ENCODE results near the gene TET3.

TET3 gene

DNA sequence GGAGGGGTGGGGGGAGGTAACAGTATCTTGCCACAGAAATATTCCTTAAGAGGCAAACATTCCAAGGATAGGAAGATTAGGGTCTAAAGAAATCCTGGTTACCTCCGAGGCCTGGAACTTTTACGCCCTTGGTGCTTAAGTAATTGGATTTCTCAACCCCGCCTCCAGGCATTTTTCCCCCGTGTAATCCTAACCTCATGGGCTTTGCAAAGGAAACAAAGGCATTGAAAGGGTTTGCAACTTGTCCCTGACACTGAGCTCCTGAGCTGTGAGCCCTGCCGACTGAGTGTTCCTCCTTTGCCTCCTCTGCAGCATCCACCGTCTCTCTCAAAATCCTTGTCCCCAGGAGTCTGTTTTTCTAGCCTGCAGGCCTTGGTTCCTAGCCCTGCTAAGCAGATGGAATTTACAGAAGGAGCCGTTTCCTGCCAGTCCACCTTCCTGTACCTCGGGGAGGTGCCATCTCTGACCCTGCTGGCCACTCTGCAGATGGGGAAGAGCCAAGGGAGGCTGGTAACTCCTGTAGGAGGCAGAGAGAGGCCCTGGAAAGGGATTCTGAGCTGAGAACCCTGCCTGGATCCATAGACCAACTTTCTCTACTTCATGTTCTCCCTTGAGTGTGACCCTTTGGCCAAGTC, 24.2 kb downstream of the TET3 start:
- H3K4me3 ChIP-seq (ENCODE audit: low read depth, low read length), result no peak overlapping the region
- in situ Hi-C loops (cut with HindIII; ENCODE audit: low sequenced_read_pairs), result no loop called here
- TF ChIP-seq, protein P1, sequence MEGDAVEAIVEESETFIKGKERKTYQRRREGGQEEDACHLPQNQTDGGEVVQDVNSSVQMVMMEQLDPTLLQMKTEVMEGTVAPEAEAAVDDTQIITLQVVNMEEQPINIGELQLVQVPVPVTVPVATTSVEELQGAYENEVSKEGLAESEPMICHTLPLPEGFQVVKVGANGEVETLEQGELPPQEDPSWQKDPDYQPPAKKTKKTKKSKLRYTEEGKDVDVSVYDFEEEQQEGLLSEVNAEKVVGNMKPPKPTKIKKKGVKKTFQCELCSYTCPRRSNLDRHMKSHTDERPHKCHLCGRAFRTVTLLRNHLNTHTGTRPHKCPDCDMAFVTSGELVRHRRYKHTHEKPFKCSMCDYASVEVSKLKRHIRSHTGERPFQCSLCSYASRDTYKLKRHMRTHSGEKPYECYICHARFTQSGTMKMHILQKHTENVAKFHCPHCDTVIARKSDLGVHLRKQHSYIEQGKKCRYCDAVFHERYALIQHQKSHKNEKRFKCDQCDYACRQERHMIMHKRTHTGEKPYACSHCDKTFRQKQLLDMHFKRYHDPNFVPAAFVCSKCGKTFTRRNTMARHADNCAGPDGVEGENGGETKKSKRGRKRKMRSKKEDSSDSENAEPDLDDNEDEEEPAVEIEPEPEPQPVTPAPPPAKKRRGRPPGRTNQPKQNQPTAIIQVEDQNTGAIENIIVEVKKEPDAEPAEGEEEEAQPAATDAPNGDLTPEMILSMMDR (IDR thresholded peaks at IDR 0.05; ENCODE audit: low read depth, low read length), result no peak
- DNase-seq (ENCODE audit: low read depth, low spot score), result no peak

DNA sequence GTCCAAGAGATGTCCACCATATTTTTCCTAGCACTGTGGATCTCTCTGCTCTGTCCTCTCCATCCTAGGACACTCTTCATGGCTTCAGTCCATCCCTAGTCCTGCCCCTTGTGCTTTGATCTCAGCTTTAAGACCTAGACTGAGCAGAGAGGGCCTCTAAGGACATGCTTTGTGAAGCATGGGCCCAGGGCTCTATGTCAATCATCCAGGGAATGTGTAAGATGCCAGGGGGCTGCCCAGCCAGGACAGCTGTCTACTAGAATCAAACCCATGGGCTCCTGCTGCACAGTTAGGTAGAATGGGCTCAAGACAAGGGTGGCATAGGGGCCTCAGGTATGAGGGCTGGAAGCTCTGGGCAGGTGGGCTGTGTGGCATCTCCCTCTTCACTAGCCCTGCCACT, 24.9 kb downstream of the TET3 start:
- TF ChIP-seq, protein P1 (IDR thresholded peaks at IDR 0.05; ENCODE audit: low read depth, low read length), result no peak
- no peak overlapping the region for H3K4me3 ChIP-seq (ENCODE audit: low read depth, low read length)
- DNase-seq (ENCODE audit: low read depth, low spot score), result no peak
- in situ Hi-C loops (cut with HindIII; ENCODE audit: low sequenced_read_pairs), result no loop called here

DNA sequence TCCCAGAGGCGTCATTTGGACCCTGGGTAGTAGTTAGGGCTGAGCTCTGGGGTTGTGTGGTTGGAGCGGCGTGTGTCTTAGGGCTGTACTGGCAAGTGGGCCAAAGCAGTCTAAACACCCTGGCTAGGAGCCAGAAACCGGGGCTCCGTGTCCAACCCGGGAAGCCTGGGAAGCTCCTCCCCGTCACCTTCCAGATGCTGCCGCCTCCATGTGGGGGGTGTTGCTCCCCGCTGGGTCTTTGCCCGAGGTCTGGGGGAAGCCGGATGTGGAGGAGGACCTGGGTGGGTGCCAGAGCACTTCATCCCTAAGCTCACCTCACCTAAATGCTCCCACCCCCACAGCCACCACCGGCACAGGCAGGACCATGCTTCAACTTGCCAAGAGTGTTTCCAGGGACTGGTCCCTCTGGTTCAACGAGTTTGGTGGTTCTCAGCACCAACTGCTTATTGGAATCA, 25.4 kb downstream of the TET3 start:
- no peak overlapping the region for H3K4me3 ChIP-seq (ENCODE audit: low read depth, low read length)
- in situ Hi-C loops (cut with HindIII; ENCODE audit: low sequenced_read_pairs), result no loop called here
- TF ChIP-seq, protein P1 (IDR thresholded peaks at IDR 0.05; ENCODE audit: low read depth, low read length), result no peak
- DNase-seq (ENCODE audit: low read depth, low spot score), result no peak

DNA sequence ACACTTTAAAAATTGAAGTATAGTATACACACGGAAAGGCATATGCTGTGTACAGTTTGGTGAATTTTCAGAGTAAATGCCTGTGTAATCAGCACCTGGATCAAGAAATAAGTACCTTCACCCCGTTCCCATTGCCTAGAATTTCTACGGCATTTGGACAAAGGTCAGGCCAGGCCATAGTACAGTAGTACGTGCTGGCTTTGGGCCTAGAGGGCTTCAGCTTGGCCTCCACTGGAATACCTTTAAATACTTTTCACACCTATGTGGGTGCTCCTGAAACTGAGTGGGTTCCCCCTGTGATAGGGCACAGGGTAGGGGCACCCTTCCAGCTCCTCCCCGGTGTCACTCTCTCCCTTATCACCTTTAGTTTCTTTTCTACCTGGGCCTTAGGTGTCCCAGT, 26.5 kb downstream of the TET3 start:
- TF ChIP-seq, protein P1 (IDR thresholded peaks at IDR 0.05; ENCODE audit: low read depth, low read length), result no peak
- no peak overlapping the region for H3K4me3 ChIP-seq (ENCODE audit: low read depth, low read length)
- in situ Hi-C loops (cut with HindIII; ENCODE audit: low sequenced_read_pairs), result no loop called here
- no peak for DNase-seq (ENCODE audit: low read depth, low spot score)

DNA sequence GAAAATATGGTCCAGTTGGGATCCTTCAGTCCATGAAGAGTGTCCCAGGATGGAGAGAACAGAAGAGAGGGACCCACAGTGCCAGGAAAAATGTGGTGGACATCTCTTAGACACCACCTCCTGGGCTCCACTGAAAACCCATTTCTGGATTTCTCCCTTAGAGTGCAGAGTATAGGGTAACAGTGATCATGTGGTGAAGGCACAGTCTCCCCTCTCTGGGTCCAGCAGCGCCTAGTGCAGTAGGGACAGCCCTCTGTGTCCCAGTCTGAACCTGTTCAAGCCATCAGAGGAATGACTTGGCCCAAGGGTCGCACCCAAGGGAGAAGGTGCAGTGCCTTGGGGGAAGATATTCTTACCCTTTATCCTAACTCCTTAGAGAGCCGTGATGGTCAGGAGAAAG, 30.1 kb downstream of the TET3 start:
- no peak overlapping the region for H3K4me3 ChIP-seq (ENCODE audit: low read depth, low read length)
- in situ Hi-C loops (cut with HindIII; ENCODE audit: low sequenced_read_pairs), result no loop called here
- TF ChIP-seq, protein P1 (IDR thresholded peaks at IDR 0.05; ENCODE audit: low read depth, low read length), result no peak
- no peak for DNase-seq (ENCODE audit: low read depth, low spot score)

DNA sequence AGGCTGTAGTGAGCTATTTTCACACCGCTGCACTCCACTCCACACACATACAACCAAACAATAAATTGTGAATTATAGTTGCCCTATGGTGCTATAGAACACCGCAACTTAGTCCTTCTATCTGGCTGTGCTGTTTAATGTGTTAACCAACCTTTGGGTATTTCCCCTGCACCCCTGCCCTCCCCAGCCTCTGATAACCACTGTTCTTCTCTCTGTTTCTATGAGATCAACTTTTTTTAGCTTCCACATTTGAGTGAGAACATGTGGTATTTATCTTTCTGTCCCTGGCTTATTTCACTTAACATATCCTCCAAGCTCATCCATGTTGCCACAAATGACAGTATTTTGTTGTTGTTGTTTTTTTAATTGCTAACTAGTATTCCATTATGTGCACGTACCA, 32.5 kb downstream of the TET3 start:
- in situ Hi-C loops (cut with HindIII; ENCODE audit: low sequenced_read_pairs), result no loop called here
- no peak for DNase-seq (ENCODE audit: low read depth, low spot score)
- H3K4me3 ChIP-seq (ENCODE audit: low read depth, low read length), result no peak overlapping the region
- TF ChIP-seq, protein P1 (IDR thresholded peaks at IDR 0.05; ENCODE audit: low read depth, low read length), result no peak

Data from astrocyte of the spinal cord (primary cell).